Mammary epithelial cell (primary cell): ENCODE data around the gene LY6G5B.

ENCODE experiments used
- EZH2 ChIP-seq: IDR thresholded peaks from 2 replicates; pipeline ENCODE4 v1.6.1; 2012; ENCODE audit warnings: low read length, inconsistent platforms, borderline replicate concordance
- TF ChIP-seq, protein P1 (sequence below), 2 donors: IDR thresholded peaks in 1 of 2; conservative IDR thresholded peaks in 1 of 2; 2 replicates each; pipeline ENCODE4 v1.5.1; 2011 to 2012; ENCODE audit warnings: inconsistent platforms in 2 of 2, low read length in 2 of 2, mild to moderate bottlenecking in 2 of 2, control low read depth in 1 of 2, low read depth in 1 of 2; ENCODE audit not compliant: insufficient read depth in 1 of 2; ENCODE audit errors: extremely low read depth in 1 of 2

DNA sequence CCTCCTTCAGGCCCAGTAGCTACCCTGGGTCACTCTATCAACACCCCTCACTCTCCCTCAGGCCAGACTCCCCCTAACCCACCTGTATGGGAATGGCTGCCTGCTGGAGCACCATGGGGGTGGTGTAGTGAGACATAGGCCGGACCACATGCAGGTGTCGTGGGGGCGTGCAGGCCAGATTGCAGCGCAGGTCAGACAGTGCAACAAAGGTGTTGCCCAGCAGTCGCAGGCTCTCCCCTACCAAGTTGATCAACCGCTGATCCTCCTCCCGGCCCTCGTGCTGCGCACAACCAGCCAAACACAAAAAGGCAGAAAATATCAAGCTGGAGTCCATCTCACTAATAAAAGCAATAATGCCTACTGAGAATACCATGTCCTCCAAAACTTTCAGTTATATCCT is 24.5 kb upstream of the LY6G5B start:
- TF ChIP-seq, protein P1, sequence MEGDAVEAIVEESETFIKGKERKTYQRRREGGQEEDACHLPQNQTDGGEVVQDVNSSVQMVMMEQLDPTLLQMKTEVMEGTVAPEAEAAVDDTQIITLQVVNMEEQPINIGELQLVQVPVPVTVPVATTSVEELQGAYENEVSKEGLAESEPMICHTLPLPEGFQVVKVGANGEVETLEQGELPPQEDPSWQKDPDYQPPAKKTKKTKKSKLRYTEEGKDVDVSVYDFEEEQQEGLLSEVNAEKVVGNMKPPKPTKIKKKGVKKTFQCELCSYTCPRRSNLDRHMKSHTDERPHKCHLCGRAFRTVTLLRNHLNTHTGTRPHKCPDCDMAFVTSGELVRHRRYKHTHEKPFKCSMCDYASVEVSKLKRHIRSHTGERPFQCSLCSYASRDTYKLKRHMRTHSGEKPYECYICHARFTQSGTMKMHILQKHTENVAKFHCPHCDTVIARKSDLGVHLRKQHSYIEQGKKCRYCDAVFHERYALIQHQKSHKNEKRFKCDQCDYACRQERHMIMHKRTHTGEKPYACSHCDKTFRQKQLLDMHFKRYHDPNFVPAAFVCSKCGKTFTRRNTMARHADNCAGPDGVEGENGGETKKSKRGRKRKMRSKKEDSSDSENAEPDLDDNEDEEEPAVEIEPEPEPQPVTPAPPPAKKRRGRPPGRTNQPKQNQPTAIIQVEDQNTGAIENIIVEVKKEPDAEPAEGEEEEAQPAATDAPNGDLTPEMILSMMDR (conservative IDR thresholded peaks at IDR 0.05 in 1 of 2, IDR thresholded peaks at IDR 0.05 in 1 of 2; ENCODE audit: extremely low read depth in 1 of 2, insufficient read depth in 1 of 2, low read depth in 1 of 2, low read length in 2 of 2): no peak
- no peak for TF ChIP-seq EZH2
